Fibroblast of lung (primary cell): ENCODE results near the gene SLC7A4. TPM values are rescaled to one million over a fixed set of nuclear protein-coding genes. Genes with fewer than 3 reads are reported as not detected.
A peak's percentile ranks its signal among the peaks of the same experiment; 100 is the strongest.

Experiments
- DNase-seq, 2 donors: peaks; one replicate each; pipeline versions ENCODE4 v3.0.0 to v3.0.0-alpha.2; 2010; ENCODE audit warnings: low read depth in 2 of 2
- H2AFZ ChIP-seq: 2 replicates; pipeline ENCODE4 v1.5.1; 2012; ENCODE audit warnings: low read length, control low read depth, inconsistent platforms
- H3K27ac ChIP-seq: 2 replicates; pipeline ENCODE4 v1.5.1; 2011; ENCODE audit warnings: low read length, control low read depth; ENCODE audit not compliant: insufficient read depth
- H3K27me3 ChIP-seq: 2 replicates; pipeline ENCODE4 v1.5.1; 2011; ENCODE audit warnings: mild to moderate bottlenecking, low read length; ENCODE audit not compliant: control insufficient read depth, insufficient read depth
- H3K36me3 ChIP-seq: 2 replicates; pipeline ENCODE4 v1.5.1; 2011; ENCODE audit warnings: low read length; ENCODE audit not compliant: control insufficient read depth, insufficient read depth
- H3K4me1 ChIP-seq: 2 replicates; pipeline ENCODE4 v1.5.1; 2011; ENCODE audit warnings: low read length; ENCODE audit not compliant: control insufficient read depth, insufficient read depth; ENCODE audit errors: extremely low read depth
- H3K4me2 ChIP-seq: 2 replicates; pipeline ENCODE4 v1.5.1; 2011; ENCODE audit warnings: low read length, control low read depth; ENCODE audit not compliant: insufficient read depth; ENCODE audit errors: extremely low read depth
- H3K4me3 ChIP-seq, 4 experiments: fragments of 200-600 bp in 1 of 4; sonication (generic) in 1 of 4; replicated peaks in 1 of 4; 2 replicates each; pipeline ENCODE4 v1.5.1; 2011 to 2016; ENCODE audit warnings: low read length in 4 of 4, low read depth in 3 of 4, mild to moderate bottlenecking in 3 of 4, control low read depth in 2 of 4, inconsistent platforms in 1 of 4, mixed read lengths in 1 of 4; ENCODE audit not compliant: insufficient read depth in 1 of 4; ENCODE audit errors: control extremely low read depth in 1 of 4
- H3K79me2 ChIP-seq: 2 replicates; pipeline ENCODE4 v1.5.1; 2012; ENCODE audit warnings: mild to moderate bottlenecking, low read length, inconsistent platforms; ENCODE audit not compliant: control insufficient read depth, insufficient read depth
- H3K9ac ChIP-seq: 2 replicates; pipeline ENCODE4 v1.5.1; 2011; ENCODE audit warnings: mild to moderate bottlenecking, low read length, control low read depth; ENCODE audit not compliant: insufficient read depth
- H3K9me3 ChIP-seq: 2 replicates; pipeline ENCODE4 v1.5.1; 2012; ENCODE audit warnings: low read depth, low read length; ENCODE audit not compliant: control insufficient read depth, insufficient read depth
- H4K20me1 ChIP-seq: 2 replicates; pipeline ENCODE4 v1.5.1; 2011; ENCODE audit warnings: low read length; ENCODE audit not compliant: control insufficient read depth, insufficient read depth; ENCODE audit errors: extremely low read depth
- EZH2 ChIP-seq: IDR thresholded peaks from 2 replicates; pipeline ENCODE4 v1.5.1; 2012; ENCODE audit warnings: low read length, control low read depth, mild to moderate bottlenecking; ENCODE audit errors: missing control alignments
- polyA plus RNA-seq, 2 donors: library from polyadenylated mRNA; depleted of rRNA in 1 of 2; stranded (reverse) in 1 of 2; unstranded in 1 of 2; fragments of >200 nt; gene quantifications; 2 replicates each; pipeline ENCODE4 v1.2.1, GENCODE V29; 2011 to 2012; ENCODE audit warnings: missing spikeins in 1 of 2
- total RNA-seq: library from RNA; depleted of rRNA; stranded (reverse); fragments of >200 nt; gene quantifications from 2 replicates; pipeline ENCODE4 v1.2.1, GENCODE V29; 2014
- TF ChIP-seq, protein P1 (sequence below), 2 donors: IDR thresholded peaks in 1 of 2; conservative IDR thresholded peaks in 1 of 2; 1 replicate in 1 of 2; 2 replicates in 1 of 2; pipeline ENCODE4 v1.5.1; 2011 to 2012; ENCODE audit warnings: low read length in 2 of 2, control low read depth in 1 of 2, inconsistent platforms in 1 of 2, low read depth in 1 of 2, mild to moderate bottlenecking in 1 of 2

The SLC7A4 gene
- total and polyA plus RNA-seq, 2 donors (not counting 1 experiment from before 2014, with no cell fraction given) = 0.83 to 0.92 TPM

DNA sequence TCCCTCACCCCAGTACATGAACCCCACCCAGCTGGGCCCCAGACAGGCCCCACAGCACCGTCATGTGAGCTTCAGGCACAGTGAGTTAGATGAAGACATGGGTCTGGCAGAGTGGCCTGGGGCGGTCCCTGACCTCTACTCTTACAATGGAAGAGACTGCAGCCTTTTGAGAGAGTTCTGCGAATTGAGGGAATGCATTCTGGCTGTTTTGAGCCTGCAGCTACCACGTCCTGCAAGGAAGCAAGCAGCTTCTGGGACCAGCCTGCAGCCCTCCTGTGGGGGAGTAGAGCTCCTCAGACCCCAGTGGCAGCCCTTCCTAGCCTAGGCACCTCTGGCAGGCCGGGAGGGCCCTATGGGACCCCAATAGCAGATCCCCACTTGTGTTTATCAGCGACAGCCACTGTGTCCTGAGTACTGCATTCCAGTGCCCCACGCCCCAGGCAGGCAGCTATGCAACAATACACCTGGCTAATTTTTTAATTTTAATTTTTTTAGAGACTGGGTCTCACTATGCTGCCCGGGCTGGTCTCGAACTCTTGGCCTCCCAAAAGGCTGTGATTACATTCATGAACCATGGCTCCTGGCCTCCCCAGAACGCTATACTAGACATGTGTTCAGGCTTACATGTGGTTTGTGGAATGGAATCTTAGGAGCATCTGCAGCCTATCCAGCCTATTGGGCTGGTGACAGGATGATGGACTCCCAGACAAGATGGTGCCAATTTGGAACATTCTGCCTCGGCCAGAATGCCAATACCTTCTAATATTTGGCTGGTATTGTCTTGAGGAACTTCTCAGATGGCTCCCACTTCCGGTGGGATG lies 717 bp upstream of the SLC7A4 start:
- H3K27ac ChIP-seq = no peak overlapping the region
- TF ChIP-seq, protein P1, sequence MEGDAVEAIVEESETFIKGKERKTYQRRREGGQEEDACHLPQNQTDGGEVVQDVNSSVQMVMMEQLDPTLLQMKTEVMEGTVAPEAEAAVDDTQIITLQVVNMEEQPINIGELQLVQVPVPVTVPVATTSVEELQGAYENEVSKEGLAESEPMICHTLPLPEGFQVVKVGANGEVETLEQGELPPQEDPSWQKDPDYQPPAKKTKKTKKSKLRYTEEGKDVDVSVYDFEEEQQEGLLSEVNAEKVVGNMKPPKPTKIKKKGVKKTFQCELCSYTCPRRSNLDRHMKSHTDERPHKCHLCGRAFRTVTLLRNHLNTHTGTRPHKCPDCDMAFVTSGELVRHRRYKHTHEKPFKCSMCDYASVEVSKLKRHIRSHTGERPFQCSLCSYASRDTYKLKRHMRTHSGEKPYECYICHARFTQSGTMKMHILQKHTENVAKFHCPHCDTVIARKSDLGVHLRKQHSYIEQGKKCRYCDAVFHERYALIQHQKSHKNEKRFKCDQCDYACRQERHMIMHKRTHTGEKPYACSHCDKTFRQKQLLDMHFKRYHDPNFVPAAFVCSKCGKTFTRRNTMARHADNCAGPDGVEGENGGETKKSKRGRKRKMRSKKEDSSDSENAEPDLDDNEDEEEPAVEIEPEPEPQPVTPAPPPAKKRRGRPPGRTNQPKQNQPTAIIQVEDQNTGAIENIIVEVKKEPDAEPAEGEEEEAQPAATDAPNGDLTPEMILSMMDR (conservative IDR thresholded peaks at IDR 0.05 in 1 of 2, IDR thresholded peaks at IDR 0.05 in 1 of 2; ENCODE audit: low read depth in 1 of 2, low read length in 2 of 2) = no peak
- TF ChIP-seq EZH2 = no peak
- DNase-seq = no peak
- no peaks in the 10 kb centered on the region for H4K20me1 ChIP-seq
- no peaks in the 10 kb centered on the region for H3K36me3 ChIP-seq
- H3K4me1 ChIP-seq = peaks cover 5% of the 10 kb centered on the region
- H3K9me3 ChIP-seq = no peaks in the 10 kb centered on the region
- no peak overlapping the region for H3K4me3 ChIP-seq
- H3K9ac ChIP-seq = no peak overlapping the region
- H3K79me2 ChIP-seq = no peaks in the 10 kb centered on the region
- no peak overlapping the region for H2AFZ ChIP-seq
- H3K27me3 ChIP-seq = peaks cover 18% of the 10 kb centered on the region
- no peak overlapping the region for H3K4me2 ChIP-seq

DNA sequence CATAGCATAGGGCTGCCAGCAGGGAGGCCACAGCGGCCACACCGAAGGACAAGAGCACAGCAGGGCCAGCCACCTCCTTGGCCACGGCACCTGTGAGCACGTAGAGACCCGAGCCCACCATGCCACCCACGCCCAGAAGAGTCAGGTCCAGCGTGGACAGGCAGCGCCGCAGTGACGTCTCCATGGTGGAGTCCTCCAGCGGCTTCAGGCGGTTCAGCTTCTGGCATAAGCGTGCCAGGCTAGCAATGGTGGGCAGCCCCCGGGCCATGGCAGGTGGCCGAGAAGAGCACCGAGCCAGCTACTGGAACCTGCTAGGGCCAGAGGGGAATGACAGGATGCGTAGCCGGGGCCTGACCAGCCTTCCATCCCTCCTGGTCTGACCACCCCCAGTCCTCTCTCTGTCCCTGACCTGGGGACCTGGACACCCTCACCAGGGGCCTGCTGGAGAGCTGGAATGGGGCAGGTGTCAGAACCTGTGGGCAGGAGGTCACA lies 770 bp downstream of the SLC7A4 start:
- no peak for DNase-seq
- H3K79me2 ChIP-seq = no peaks in the 10 kb centered on the region
- H3K4me2 ChIP-seq = no peak overlapping the region

More for the DNA sequence above, 770 bp downstream of the SLC7A4 start:
- Histone ChIP-seq H3K4me1 (peaks cover 9% of the 10 kb centered on the region), H3K9me3 (no peaks in the 10 kb centered on the region), H4K20me1 (no peaks in the 10 kb centered on the region), H3K9ac (no peak overlapping the region), H3K36me3 (no peaks in the 10 kb centered on the region), H2AFZ (no peak overlapping the region), H3K27me3 (peaks cover 19% of the 10 kb centered on the region), H3K27ac (no peak overlapping the region), H3K4me3 (peak overlapping the region in 1 of 4 experiments; percentile 21)
- peak; percentile 74 for TF ChIP-seq EZH2
- TF ChIP-seq, protein P1 (conservative IDR thresholded peaks at IDR 0.05 in 1 of 2, IDR thresholded peaks at IDR 0.05 in 1 of 2; ENCODE audit: low read depth in 1 of 2, low read length in 2 of 2) = no peak
